Measurements from ENCODE around the gene PXMP4. TPM values are rescaled to one million over a fixed set of nuclear protein-coding genes. Genes with fewer than 3 reads are reported as not detected.

PXMP4 gene
- total and polyA plus RNA-seq, 9 of the 15 experiments (the other 6 are each of a cell fraction or from before 2014, with no cell fraction given), result 4.8 to 29.1 (median 6.8) TPM

DNA sequence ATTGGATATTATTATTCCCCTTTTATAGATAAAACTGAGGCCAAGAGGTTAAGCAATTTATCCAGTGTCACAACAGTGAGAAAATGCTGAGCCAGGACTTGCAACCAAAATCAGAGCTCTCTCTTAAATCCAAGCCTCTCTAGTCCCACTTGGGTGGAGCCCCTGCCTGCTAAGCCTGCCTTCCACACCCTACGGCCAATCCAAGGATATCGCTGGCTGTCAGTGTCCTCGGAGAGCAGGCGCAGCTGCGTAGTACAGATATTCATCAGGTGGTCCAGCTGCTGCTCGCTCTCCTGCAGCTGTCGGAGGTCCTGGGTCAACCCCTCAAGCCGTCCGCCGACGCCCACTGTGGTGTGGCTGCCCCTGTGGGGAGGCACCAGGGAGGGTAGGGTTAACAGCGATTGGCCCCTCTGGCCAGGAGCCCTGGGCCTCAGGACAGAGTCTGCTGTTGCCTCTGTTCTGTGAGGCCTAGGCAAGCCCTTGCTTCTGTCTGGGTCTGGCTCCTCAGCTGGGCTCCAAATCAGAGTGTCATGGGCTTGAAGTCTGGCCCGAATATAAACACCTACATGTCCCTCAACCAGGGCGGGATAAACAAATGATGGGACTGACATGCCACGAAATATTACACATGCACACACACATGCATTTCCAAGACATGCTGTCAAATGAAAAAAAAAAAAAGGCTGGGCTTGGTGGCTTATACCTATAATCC lies 42.0 kb downstream of the PXMP4 start:
- TF ChIP-seq NRF1 (conservative IDR thresholded peaks at IDR 0.05 in 1 of 2, IDR thresholded peaks at IDR 0.05 in 1 of 2) (peak; percentile 19 to 34; a peak in 2 of 4 replicates), POLR2G (IDR thresholded peaks at IDR 0.05; ENCODE audit: low read depth, low read length) (peak; percentile 36; the same call in 1 of the 2 replicates), ZNF316 (IDR thresholded peaks at IDR 0.05) (0 out of 2 replicates have a peak, but pooled peaks have one; percentile 35), ZNF785 (CRISPR knock-in tag; IDR thresholded peaks at IDR 0.05) (no peak), CBFA2T3 (IDR thresholded peaks at IDR 0.05) (peak; percentile 68), ZNF79 (CRISPR knock-in tag; IDR thresholded peaks at IDR 0.05; ENCODE audit: low read depth) (no peak), CCNT2 (IDR thresholded peaks at IDR 0.05; ENCODE audit: borderline replicate concordance, extremely low read depth, insufficient read length, low read depth, low read length) (no peak), CBFA2T2 (conservative IDR thresholded peaks at IDR 0.05) (peak; percentile 56), NR1H2 (CRISPR knock-in tag; IDR thresholded peaks at IDR 0.05) (no peak), KDM1A (IDR thresholded peaks at IDR 0.05) (0 out of 4 replicates have a peak, but pooled peaks of 1 of the 2 experiments have one; percentile 28), KDM5B (IDR thresholded peaks at IDR 0.05; ENCODE audit: insufficient replicate concordance, low read depth, low read length) (no peak), ZNF584 (CRISPR knock-in tag; IDR thresholded peaks at IDR 0.05; ENCODE audit: low read depth) (no peak), ZNF445 (CRISPR knock-in tag; IDR thresholded peaks at IDR 0.05; ENCODE audit: low read depth) (no peak)
- TF ChIP-seq, protein P1, sequence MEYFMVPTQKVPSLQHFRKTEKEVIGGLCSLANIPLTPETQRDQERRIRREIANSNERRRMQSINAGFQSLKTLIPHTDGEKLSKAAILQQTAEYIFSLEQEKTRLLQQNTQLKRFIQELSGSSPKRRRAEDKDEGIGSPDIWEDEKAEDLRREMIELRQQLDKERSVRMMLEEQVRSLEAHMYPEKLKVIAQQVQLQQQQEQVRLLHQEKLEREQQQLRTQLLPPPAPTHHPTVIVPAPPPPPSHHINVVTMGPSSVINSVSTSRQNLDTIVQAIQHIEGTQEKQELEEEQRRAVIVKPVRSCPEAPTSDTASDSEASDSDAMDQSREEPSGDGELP (CRISPR knock-in tag; IDR thresholded peaks at IDR 0.05; ENCODE audit: borderline replicate concordance), result peak; percentile 45; the same call in 1 of the 2 replicates
- TF ChIP-seq, protein P2, sequence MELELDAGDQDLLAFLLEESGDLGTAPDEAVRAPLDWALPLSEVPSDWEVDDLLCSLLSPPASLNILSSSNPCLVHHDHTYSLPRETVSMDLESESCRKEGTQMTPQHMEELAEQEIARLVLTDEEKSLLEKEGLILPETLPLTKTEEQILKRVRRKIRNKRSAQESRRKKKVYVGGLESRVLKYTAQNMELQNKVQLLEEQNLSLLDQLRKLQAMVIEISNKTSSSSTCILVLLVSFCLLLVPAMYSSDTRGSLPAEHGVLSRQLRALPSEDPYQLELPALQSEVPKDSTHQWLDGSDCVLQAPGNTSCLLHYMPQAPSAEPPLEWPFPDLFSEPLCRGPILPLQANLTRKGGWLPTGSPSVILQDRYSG (tag; conservative IDR thresholded peaks at IDR 0.05; ENCODE audit: low read depth), result no peak

More for the DNA sequence above, 42.0 kb downstream of the PXMP4 start:
- FAIRE-seq (peak; percentile 71), DNase-seq (ENCODE audit: extremely low read depth in 1 of 4, low spot score in 3 of 4) (peak in 3 of 4 experiments; percentile 10 to 45 (median 11)), ATAC-seq (no peak)
- H3K4me3 ChIP-seq, result no peak overlapping the region
- no peaks in the 10 kb centered on the region for H3K9me1 ChIP-seq (ENCODE audit: control insufficient read depth, insufficient read depth, low read length)
- BruUV-seq (replicated peaks), result no TSS peak
- H3K36me3 ChIP-seq (ENCODE audit: control insufficient read depth, insufficient read depth, low read length), result peaks cover 50% of the 10 kb centered on the region; the same call in 2 of the 3 replicates
- in situ Hi-C loops (cut with MboI) (no loop called here), intact Hi-C loops (cut with micrococcal nuclease) (no loop called here)
- no peaks in the 10 kb centered on the region for H3K9me3 ChIP-seq (replicated peaks; ENCODE audit: control insufficient read depth, insufficient read depth, low read depth, low read length)
- no peak overlapping the region for H3K27ac ChIP-seq (ENCODE audit: extremely low read depth, low read depth, low read length)
- H3K4me1 ChIP-seq (replicated peaks in 1 of 2; ENCODE audit: control insufficient read depth in 2 of 2, insufficient read depth in 2 of 2, low read length in 2 of 2), result peaks cover 5 to 51% of the 10 kb centered on the region in 2 experiments; a peak in 4 of 5 replicates
- H3K79me2 ChIP-seq (ENCODE audit: control insufficient read depth, insufficient read depth, low read length), result peaks cover 22% of the 10 kb centered on the region
- no peak overlapping the region for H2AFZ ChIP-seq (ENCODE audit: low read depth, low read length)
- H3K27me3 ChIP-seq (ENCODE audit: control insufficient read depth in 2 of 2, insufficient read depth in 2 of 2, low read length in 2 of 2), result no peaks in the 10 kb centered on the region
- H3K9ac ChIP-seq (ENCODE audit: insufficient read depth in 1 of 2, low read depth in 2 of 2, low read length in 2 of 2), result peak overlapping the region in 1 of 2 experiments; percentile 79; a peak in 2 of 4 replicates
- WGBS (ENCODE audit: insufficient coverage, low coverage, missing lambda C conversion rate), result 61% methylated on average over 13 of the region's 15 CpGs
- peaks cover 14% of the 10 kb centered on the region; the same call in 1 of the 2 replicates for H4K20me1 ChIP-seq (replicated peaks; ENCODE audit: control insufficient read depth, insufficient read depth, low read length)
- POLR2A ChIA-PET, result interaction anchor here (0.6 to 1.6 kb wide), 4 partner anchors 42 to 1198 kb away, joined by 4 to 5 read pairs (median 4); partner anchors contain the start of gene PXMP4
- H3K4me2 ChIP-seq (ENCODE audit: insufficient read depth, low read length), result no peak overlapping the region
- CTCF ChIA-PET (ENCODE audit: low intra/inter-chr PET ratio), result no interaction called here
